ENCODE data around the gene TMC1. TPM values are rescaled to one million over a fixed set of nuclear protein-coding genes. Genes with fewer than 3 reads are reported as not detected.

Gene TMC1
- total RNA-seq, 1 experiment from 2014 or later, result not detected

DNA sequence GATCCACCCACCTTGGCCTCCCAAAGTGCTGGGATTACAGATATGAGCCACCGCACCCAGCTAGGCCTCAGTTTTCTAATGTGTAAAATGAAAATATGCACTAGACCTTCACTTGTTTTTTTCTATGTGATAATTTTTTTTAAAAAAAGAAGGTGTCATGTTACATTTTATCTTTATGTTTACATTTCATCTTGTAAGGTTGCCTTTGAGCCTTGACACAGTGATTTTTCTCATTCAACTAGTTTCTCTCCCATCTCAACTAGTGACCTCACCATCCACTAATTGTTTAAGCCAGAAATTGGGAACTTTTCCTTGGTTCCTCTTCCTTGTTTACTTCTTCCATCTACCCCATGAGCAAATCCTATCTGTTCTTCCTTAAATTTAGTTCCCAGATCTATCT lies 21.5 kb downstream of the TMC1 start:
- no peak overlapping the region for H3K4me2 ChIP-seq (ENCODE audit: low read depth, low read length, poor library complexity, severe bottlenecking)

DNA sequence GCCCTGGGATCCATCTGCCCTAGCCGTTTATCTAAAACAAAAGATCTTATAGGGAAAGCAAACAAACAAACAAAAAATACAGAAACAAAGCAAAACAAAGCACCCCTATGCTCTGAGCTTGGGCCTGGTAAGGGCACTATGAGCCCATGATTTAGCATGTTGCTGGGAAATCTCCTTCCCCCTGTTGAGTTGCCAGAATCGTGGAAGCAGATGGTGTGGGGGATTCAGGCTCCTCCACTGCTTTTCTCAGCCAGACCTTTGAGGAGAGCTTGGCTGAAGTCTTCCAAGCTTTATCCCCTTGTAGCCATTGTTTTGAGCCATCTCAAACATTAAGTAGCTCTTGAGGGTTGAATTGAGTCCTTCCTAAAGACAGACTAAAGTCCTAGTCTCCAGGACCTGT lies 29.9 kb downstream of the TMC1 start:
- no peak overlapping the region for H3K4me2 ChIP-seq (ENCODE audit: low read depth, low read length, poor library complexity, severe bottlenecking)
- no peak overlapping the region for H2AFZ ChIP-seq (ENCODE audit: low read length)
- H3K9ac ChIP-seq (ENCODE audit: low read length), result no peak overlapping the region
- no peak overlapping the region for H3K4me3 ChIP-seq (ENCODE audit: low read length)
- H4K20me1 ChIP-seq (ENCODE audit: insufficient read depth, low read depth, low read length), result no peaks in the 10 kb centered on the region
- no peaks in the 10 kb centered on the region for H3K4me1 ChIP-seq (ENCODE audit: low read length)
- DNase-seq, result no peak
- no peaks in the 10 kb centered on the region for H3K27me3 ChIP-seq (ENCODE audit: low read length)
- H3K36me3 ChIP-seq (ENCODE audit: insufficient read depth, low read length), result no peaks in the 10 kb centered on the region
- H3K79me2 ChIP-seq (ENCODE audit: low read length), result no peaks in the 10 kb centered on the region
- H3K9me2 ChIP-seq (replicated peaks; ENCODE audit: insufficient read depth, low read length), result no peaks in the 10 kb centered on the region
- no peaks in the 10 kb centered on the region for H3K9me3 ChIP-seq (ENCODE audit: low read length)
- no peak overlapping the region for H3K27ac ChIP-seq (ENCODE audit: low read length)

More for the DNA sequence above, 21.5 kb downstream of the TMC1 start:
- Histone ChIP-seq H3K27me3 (ENCODE audit: low read length) (no peaks in the 10 kb centered on the region), H3K9me2 (replicated peaks; ENCODE audit: insufficient read depth, low read length) (no peaks in the 10 kb centered on the region), H2AFZ (ENCODE audit: low read length) (no peak overlapping the region), H3K79me2 (ENCODE audit: low read length) (no peaks in the 10 kb centered on the region), H3K9me3 (ENCODE audit: low read length) (no peaks in the 10 kb centered on the region), H4K20me1 (ENCODE audit: insufficient read depth, low read depth, low read length) (no peaks in the 10 kb centered on the region), H3K9ac (ENCODE audit: low read length) (no peak overlapping the region), H3K4me3 (ENCODE audit: low read length) (no peak overlapping the region), H3K36me3 (ENCODE audit: insufficient read depth, low read length) (no peaks in the 10 kb centered on the region), H3K4me1 (ENCODE audit: low read length) (no peaks in the 10 kb centered on the region), H3K27ac (ENCODE audit: low read length) (no peak overlapping the region)
- DNase-seq, result no peak

DNA sequence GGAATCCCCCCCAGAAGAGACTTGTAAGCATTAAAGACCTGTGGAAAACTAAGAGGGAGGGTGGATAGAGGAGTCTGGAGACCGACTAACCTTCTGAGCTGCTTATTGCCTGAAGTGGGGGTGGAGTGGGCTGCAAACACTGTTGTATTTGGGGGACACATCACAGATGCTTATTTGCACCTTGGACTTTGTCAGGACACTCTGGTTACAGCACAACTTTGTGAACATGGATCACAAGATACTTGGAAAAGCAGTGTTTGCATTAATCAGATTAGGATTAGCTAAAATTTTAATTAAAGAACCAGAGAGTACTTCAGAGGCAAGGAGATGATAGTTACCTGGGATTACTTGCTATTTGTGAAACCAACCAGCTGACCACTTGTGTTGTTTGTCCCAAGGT lies 30.9 kb downstream of the TMC1 start:
- DNase-seq, result no peak
- Histone ChIP-seq H3K79me2 (ENCODE audit: low read length) (no peaks in the 10 kb centered on the region), H3K27me3 (ENCODE audit: low read length) (no peaks in the 10 kb centered on the region), H3K27ac (ENCODE audit: low read length) (no peak overlapping the region), H2AFZ (ENCODE audit: low read length) (no peak overlapping the region), H4K20me1 (ENCODE audit: insufficient read depth, low read depth, low read length) (no peaks in the 10 kb centered on the region), H3K4me2 (ENCODE audit: low read depth, low read length, poor library complexity, severe bottlenecking) (no peak overlapping the region), H3K9me3 (ENCODE audit: low read length) (no peaks in the 10 kb centered on the region), H3K9me2 (replicated peaks; ENCODE audit: insufficient read depth, low read length) (no peaks in the 10 kb centered on the region), H3K4me1 (ENCODE audit: low read length) (no peaks in the 10 kb centered on the region), H3K9ac (ENCODE audit: low read length) (no peak overlapping the region), H3K4me3 (ENCODE audit: low read length) (no peak overlapping the region), H3K36me3 (ENCODE audit: insufficient read depth, low read length) (no peaks in the 10 kb centered on the region)

GRCh38 chr9:72554221-72554641 lies 32.8 kb downstream of the TMC1 start:
- no peaks in the 10 kb centered on the region for H3K9me2 ChIP-seq (replicated peaks; ENCODE audit: insufficient read depth, low read length)
- H3K36me3 ChIP-seq (ENCODE audit: insufficient read depth, low read length), result no peaks in the 10 kb centered on the region
- no peaks in the 10 kb centered on the region for H3K27me3 ChIP-seq (ENCODE audit: low read length)
- H2AFZ ChIP-seq (ENCODE audit: low read length), result no peak overlapping the region
- H3K9ac ChIP-seq (ENCODE audit: low read length), result no peak overlapping the region
- DNase-seq, result no peak
- H3K4me3 ChIP-seq (ENCODE audit: low read length), result no peak overlapping the region
- no peak overlapping the region for H3K4me2 ChIP-seq (ENCODE audit: low read depth, low read length, poor library complexity, severe bottlenecking)
- H3K9me3 ChIP-seq (ENCODE audit: low read length), result no peaks in the 10 kb centered on the region
- no peaks in the 10 kb centered on the region for H3K4me1 ChIP-seq (ENCODE audit: low read length)
- H3K27ac ChIP-seq (ENCODE audit: low read length), result no peak overlapping the region
- H4K20me1 ChIP-seq (ENCODE audit: insufficient read depth, low read depth, low read length), result no peaks in the 10 kb centered on the region
- no peaks in the 10 kb centered on the region for H3K79me2 ChIP-seq (ENCODE audit: low read length)

GRCh38 chr9:72557549-72557948 lies 36.1 kb downstream of the TMC1 start:
- H3K36me3 ChIP-seq (ENCODE audit: insufficient read depth, low read length), result no peaks in the 10 kb centered on the region
- DNase-seq, result no peak
- no peaks in the 10 kb centered on the region for H4K20me1 ChIP-seq (ENCODE audit: insufficient read depth, low read depth, low read length)
- H3K79me2 ChIP-seq (ENCODE audit: low read length), result no peaks in the 10 kb centered on the region
- no peak overlapping the region for H3K9ac ChIP-seq (ENCODE audit: low read length)
- no peak overlapping the region for H2AFZ ChIP-seq (ENCODE audit: low read length)
- H3K4me1 ChIP-seq (ENCODE audit: low read length), result no peaks in the 10 kb centered on the region
- no peaks in the 10 kb centered on the region for H3K9me2 ChIP-seq (replicated peaks; ENCODE audit: insufficient read depth, low read length)
- no peaks in the 10 kb centered on the region for H3K27me3 ChIP-seq (ENCODE audit: low read length)
- no peak overlapping the region for H3K4me2 ChIP-seq (ENCODE audit: low read depth, low read length, poor library complexity, severe bottlenecking)
- H3K4me3 ChIP-seq (ENCODE audit: low read length), result no peak overlapping the region
- H3K9me3 ChIP-seq (ENCODE audit: low read length), result no peaks in the 10 kb centered on the region
- H3K27ac ChIP-seq (ENCODE audit: low read length), result no peak overlapping the region

DNA sequence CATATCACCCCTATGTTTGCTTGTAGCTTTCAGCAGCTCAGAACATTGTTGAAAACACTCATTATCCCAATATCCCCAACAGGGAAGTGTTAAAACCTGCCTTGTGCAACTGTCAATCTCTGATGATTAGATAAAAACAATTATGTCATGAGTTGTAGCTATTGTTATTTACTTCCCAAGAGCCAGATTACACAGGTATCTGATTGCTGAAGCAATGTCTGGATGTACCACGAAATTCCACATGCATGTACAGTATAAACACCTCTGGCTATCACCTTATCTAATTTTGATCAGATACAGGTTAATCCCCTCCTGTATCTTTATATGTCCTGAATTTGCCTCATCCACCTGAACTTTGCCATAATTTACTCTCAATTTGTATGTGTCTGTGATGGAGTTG lies 38.7 kb downstream of the TMC1 start:
- no peak overlapping the region for H2AFZ ChIP-seq (ENCODE audit: low read length)
- H3K9me2 ChIP-seq (replicated peaks; ENCODE audit: insufficient read depth, low read length), result no peaks in the 10 kb centered on the region
- no peak overlapping the region for H3K4me3 ChIP-seq (ENCODE audit: low read length)
- no peaks in the 10 kb centered on the region for H4K20me1 ChIP-seq (ENCODE audit: insufficient read depth, low read depth, low read length)
- H3K9me3 ChIP-seq (ENCODE audit: low read length), result no peaks in the 10 kb centered on the region
- H3K79me2 ChIP-seq (ENCODE audit: low read length), result no peaks in the 10 kb centered on the region
- no peak overlapping the region for H3K4me2 ChIP-seq (ENCODE audit: low read depth, low read length, poor library complexity, severe bottlenecking)
- no peak for DNase-seq
- no peaks in the 10 kb centered on the region for H3K4me1 ChIP-seq (ENCODE audit: low read length)
- H3K27me3 ChIP-seq (ENCODE audit: low read length), result no peaks in the 10 kb centered on the region
- H3K27ac ChIP-seq (ENCODE audit: low read length), result no peak overlapping the region
- H3K9ac ChIP-seq (ENCODE audit: low read length), result no peak overlapping the region
- no peaks in the 10 kb centered on the region for H3K36me3 ChIP-seq (ENCODE audit: insufficient read depth, low read length)

DNA sequence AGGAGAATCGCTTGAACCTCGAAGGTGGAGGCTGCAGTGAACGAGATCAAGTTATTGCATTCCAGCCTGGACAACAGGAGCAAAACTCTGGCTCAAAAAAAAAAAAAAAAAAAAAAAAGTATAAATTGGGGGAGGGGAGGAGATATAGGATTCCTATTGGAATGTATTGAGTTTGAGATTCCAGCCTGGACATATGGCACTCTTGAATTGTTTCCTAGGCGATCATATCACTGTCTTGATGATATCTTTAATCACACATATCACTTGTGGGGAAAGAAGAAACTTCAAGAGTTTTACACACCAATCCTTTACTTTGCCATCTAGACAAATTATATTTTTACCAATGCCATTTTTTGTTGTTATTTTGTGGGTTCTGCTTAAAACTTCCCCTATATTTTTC lies 42.4 kb downstream of the TMC1 start:
- DNase-seq, result no peak
- H3K4me3 ChIP-seq (ENCODE audit: low read length), result no peak overlapping the region

GRCh38 chr9:72564479-72565281 lies 43.3 kb downstream of the TMC1 start:
- no peak overlapping the region for H3K4me3 ChIP-seq (ENCODE audit: low read length)
- H3K9me3 ChIP-seq (ENCODE audit: low read length), result no peaks in the 10 kb centered on the region
- H2AFZ ChIP-seq (ENCODE audit: low read length), result no peak overlapping the region
- H3K9me2 ChIP-seq (replicated peaks; ENCODE audit: insufficient read depth, low read length), result no peaks in the 10 kb centered on the region
- no peak overlapping the region for H3K4me2 ChIP-seq (ENCODE audit: low read depth, low read length, poor library complexity, severe bottlenecking)
- H3K9ac ChIP-seq (ENCODE audit: low read length), result no peak overlapping the region
- H3K79me2 ChIP-seq (ENCODE audit: low read length), result no peaks in the 10 kb centered on the region
- no peak overlapping the region for H3K27ac ChIP-seq (ENCODE audit: low read length)
- H4K20me1 ChIP-seq (ENCODE audit: insufficient read depth, low read depth, low read length), result no peaks in the 10 kb centered on the region
- H3K4me1 ChIP-seq (ENCODE audit: low read length), result no peaks in the 10 kb centered on the region
- no peak for DNase-seq
- H3K27me3 ChIP-seq (ENCODE audit: low read length), result no peaks in the 10 kb centered on the region
- no peaks in the 10 kb centered on the region for H3K36me3 ChIP-seq (ENCODE audit: insufficient read depth, low read length)

More for the DNA sequence above, 42.4 kb downstream of the TMC1 start:
- H3K4me2 ChIP-seq (ENCODE audit: low read depth, low read length, poor library complexity, severe bottlenecking), result no peak overlapping the region
- H3K9me3 ChIP-seq (ENCODE audit: low read length), result no peaks in the 10 kb centered on the region
- no peak overlapping the region for H3K27ac ChIP-seq (ENCODE audit: low read length)
- no peak overlapping the region for H2AFZ ChIP-seq (ENCODE audit: low read length)
- no peaks in the 10 kb centered on the region for H3K9me2 ChIP-seq (replicated peaks; ENCODE audit: insufficient read depth, low read length)
- no peaks in the 10 kb centered on the region for H3K4me1 ChIP-seq (ENCODE audit: low read length)
- no peak overlapping the region for H3K9ac ChIP-seq (ENCODE audit: low read length)
- no peaks in the 10 kb centered on the region for H3K36me3 ChIP-seq (ENCODE audit: insufficient read depth, low read length)
- H3K79me2 ChIP-seq (ENCODE audit: low read length), result no peaks in the 10 kb centered on the region
- no peaks in the 10 kb centered on the region for H3K27me3 ChIP-seq (ENCODE audit: low read length)
- H4K20me1 ChIP-seq (ENCODE audit: insufficient read depth, low read depth, low read length), result no peaks in the 10 kb centered on the region
